HUDEP-2 (cell line): ENCODE measurements around the gene DENND4B.
"Not testable (repeated sequence)": the region's sequence is repeated elsewhere in the genome, so short reads cannot be mapped to it uniquely, and the experiment has no call there.

Source experiments
- DNase-seq, 76 experiments: peaks; one replicate each; lab custom pipeline; 2025; ENCODE audit not compliant: unreplicated experiment in 76 of 76; lab: John Stamatoyannopoulos, UW

The DENND4B gene, protein sequence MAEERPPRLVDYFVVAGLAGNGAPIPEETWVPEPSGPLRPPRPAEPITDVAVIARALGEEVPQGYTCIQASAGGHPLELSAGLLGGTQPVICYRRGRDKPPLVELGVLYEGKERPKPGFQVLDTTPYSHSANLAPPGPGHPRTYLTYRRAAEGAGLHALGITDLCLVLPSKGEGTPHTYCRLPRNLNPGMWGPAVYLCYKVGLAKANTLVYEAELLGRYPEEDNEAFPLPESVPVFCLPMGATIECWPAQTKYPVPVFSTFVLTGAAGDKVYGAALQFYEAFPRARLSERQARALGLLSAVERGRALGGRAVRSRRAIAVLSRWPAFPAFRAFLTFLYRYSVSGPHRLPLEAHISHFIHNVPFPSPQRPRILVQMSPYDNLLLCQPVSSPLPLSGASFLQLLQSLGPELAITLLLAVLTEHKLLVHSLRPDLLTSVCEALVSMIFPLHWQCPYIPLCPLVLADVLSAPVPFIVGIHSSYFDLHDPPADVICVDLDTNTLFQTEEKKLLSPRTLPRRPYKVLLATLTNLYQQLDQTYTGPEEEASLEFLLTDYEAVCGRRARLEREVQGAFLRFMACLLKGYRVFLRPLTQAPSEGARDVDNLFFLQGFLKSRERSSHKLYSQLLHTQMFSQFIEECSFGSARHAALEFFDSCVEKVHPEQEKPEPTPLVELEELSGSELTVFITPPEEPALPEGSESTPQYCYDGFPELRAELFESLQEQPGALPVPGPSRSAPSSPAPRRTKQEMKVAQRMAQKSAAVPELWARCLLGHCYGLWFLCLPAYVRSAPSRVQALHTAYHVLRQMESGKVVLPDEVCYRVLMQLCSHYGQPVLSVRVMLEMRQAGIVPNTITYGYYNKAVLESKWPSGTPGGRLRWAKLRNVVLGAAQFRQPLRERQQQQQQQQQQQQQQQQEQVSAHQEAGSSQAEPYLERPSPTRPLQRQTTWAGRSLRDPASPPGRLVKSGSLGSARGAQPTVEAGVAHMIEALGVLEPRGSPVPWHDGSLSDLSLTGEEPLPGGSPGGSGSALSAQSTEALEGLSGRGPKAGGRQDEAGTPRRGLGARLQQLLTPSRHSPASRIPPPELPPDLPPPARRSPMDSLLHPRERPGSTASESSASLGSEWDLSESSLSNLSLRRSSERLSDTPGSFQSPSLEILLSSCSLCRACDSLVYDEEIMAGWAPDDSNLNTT (N-terminal part only)

DNA sequence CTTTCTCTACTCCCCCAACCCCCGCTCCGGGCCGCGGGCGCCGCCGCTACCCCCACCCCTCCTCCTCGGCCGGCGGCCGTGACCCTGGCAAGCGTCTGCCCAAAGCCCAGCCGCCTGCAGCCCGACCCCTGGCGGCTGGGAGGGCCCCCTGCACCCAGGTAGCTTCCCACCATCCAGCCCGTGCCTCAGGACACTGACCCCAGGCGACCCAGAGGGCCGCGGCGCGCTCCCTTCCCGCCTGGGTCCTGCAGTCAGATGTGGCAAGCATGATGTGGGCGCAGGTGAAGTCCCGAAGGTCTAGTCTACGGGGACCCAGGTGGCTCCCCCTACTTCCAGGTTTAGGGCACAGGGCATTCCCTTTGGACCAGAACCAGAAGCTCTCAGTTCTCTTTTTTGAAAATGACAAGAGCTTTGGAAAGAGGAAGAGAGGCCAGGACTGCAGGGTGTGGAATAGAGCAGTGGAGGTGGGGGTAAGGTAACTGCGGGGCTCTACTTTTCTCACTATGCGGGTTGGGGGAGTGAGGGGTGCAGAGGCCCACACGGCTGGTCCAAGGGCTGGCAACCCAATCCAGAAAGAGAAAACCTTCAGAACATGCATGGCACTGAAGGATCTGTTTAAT, at the start of gene DENND4B:
DENND4B (minus strand) TSS at position 97 of the 620 bp plus-strand sequence. CDS start 2,344 bp downstream, outside the sequence.
- peak in 69 of 76 experiments; percentile 9 to 81 (median 61) for DNase-seq

DNA sequence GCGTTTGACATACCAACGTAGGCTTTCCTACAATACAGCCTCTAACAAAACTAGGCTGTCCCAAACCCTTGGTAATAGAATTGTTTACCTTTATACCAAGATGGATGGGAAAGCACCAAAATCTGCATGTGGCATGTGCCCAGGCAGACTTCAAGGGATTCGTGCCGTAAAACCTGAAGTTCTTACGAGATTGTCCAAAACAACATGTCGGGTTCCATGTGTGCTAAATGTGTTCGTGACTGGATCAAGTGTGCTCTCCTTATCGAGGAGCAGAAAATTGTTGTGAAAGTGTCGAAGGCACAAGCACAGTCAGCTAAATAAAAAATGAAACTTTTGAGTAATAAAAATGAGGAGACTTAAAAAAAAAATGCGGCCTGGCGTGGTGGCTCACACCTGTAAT, 49.1 kb upstream of the DENND4B start:
- no peak for DNase-seq

- no peak for DNase-seq
Observed at GRCh38 chr1:153995202-153995601, 48.7 kb upstream of the DENND4B start.

DNA sequence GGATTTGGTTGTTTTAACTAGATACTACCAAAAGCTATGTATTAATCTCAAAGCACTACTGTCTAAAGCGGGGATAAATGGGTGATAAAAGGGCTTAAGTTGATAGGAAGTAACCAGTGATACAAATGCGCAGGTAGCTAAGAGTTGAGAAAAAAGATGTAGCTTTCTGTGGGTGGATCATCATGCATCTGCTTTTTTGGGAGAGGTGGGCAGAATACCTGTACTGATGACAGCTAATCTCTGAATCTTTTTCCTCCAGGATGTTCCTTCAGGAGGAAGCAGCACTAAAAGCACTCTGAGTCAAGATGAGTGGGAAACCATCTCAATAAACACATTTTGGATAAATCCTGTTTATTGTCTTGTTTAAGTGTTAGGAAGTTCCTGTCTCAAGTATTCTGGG, 45.3 kb upstream of the DENND4B start:
- no peak for DNase-seq

DNA sequence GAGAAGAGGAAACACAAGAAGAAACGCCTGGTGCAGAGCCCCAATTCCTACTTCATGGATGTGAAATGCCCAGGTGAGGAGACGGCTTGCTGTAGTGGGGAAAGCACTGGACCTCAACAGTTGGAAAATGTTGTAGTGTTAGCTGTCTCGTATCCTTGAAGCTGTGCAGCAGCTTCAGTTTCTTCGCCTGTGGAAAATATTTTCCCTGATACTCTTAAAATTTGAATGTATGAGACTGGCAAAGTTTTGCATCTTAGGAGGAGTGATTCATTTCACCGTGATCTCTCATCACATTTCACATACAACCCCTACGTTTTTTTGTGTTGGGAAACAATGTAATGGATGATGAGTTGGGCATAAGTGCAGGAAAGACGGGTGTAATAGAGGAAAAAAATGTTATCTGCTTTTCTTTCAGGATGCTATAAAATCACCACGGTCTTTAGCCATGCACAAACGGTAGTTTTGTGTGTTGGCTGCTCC, 44.7 kb upstream of the DENND4B start:
- no peak for DNase-seq

- peak in 75 of 76 experiments; percentile 18 to 95 (median 86) for DNase-seq
Observed at GRCh38 chr1:153990468-153991150, 44.1 kb upstream of the DENND4B start, which contains the start of gene RPS27. Gene RPS27, plus strand, starts transcription at chr1:153990762. Its CDS starts 35 bp downstream, at chr1:153990797.

DNA sequence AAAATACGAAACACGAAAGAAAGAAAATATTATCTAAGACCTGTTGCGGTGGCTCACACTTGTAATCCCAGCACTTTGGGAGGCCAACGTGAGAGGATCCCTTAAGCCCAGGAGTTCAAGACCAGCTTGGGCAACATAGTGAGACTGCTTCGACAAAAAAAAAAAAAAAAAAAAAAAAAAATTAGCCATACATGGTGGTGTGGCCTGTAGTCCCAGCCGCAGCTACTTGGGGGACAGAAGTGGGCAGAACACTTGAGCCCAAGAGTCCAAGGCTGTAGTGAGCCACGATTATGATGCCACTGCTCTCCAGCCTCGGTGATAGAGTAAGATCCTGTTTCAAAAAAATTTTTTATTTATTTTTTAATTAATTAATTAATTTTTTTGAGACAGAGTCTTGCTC, 41.1 kb upstream of the DENND4B start:
- DNase-seq: no peak

DNA sequence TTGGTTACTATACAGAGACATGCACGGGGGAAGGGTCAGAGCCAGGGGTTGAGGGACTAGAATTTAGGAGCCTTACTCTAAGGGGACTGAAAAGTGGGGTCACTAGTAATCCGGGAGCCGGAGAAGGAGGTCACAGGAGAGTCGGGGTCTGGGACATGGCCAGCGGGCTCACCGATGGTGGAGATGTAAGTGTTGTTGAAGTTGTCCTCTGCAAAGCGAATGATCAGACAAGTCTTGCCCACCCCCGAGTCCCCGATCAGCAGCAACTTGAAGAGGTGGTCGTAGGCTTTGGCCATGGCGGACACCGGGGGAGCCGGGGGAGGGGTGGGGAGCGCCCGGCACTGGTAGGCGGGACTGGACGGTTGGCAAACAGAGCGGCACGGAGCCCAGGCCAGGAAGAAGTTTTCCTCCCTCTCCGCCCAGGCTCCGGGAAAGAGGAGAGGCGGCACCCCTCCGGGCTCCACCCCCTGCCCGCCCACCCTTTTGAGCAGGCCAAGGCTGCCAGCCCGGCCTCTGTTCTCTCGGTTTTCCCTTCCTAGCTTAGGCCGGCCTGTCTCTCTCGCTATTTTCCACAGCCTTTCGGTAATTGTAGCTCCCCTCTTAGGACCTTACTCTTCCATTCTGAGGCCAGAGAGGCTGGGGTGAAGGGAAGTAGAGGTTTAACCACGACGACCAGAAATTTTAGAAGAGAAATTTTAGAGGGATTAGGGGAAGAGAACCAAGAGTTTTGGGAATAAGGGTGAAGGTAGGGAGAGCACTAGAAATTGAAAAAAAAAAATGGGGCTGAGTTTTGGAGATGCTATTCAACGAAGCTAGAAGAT, 39.6 kb upstream of the DENND4B start, which contains the start of gene RAB13:
RAB13 (minus strand) TSS at position 399 of the 821 bp plus-strand sequence; CDS start at position 296, 103 bp downstream.
- DNase-seq: peak in 69 of 76 experiments; percentile 12 to 81 (median 60)

GRCh38 chr1:153985341-153985912, 38.9 kb upstream of the DENND4B start:
- DNase-seq: peak in 1 of 76 experiments; percentile 21

DNA sequence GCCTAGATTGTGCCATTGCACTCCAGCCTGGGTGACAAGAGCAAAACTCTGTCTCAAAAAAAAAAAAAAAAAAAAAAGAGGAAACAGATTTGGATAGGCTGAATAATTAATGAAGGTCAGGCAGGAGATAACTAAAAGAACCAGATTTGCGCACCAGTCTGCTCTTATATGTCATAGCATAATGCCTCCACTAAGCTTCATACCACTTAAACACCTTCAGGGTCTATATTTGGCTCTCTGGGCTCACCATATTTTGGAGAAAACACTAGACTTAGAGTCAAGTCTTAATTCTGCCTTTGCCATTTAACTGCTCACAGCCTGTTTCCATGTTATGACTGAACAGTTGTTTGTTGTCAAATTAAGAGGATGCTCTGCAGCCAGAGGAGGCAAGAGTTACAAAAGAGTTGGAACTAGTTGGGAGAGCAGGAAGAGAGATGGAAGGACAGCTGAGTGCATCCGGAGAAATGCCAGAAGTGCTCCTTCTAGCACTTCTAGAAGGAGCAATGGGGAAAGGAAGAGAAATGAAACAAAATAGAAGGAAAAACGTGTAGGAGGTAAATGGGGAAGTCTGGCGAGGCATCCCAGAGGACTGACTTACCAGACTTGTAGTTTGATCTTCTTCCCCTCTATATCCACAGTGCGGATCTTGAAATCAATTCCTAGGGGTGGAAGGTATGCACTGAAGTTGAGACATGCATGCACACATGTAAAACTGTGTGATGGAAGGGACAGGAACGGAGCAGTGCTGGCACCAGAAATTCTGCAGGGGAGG, 37.8 kb upstream of the DENND4B start:
- DNase-seq: no peak

DNA sequence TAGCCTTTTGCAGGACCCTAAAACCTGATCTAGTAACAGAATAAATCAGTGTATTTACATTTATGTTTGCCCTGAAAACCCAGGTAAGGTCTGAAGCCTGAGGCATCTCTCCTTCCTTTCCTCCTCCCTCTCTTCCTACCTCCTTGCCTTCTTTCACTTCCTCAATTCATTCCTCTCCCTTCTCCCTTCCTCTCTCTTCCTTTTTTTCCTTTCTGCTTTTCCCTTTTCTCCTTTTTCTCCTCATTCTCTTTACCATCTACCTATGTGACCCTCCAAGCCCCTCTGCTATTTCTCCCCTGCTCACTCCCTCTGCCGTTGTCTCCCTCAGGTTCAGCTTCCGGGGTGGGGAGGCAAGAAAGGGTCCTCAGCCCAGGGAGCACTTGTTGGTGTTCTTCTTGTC, 35.2 kb upstream of the DENND4B start:
- DNase-seq: not testable (repeated sequence)

- DNase-seq: not testable (repeated sequence)
Observed at GRCh38 chr1:153979091-153979490, 32.6 kb upstream of the DENND4B start.

GRCh38 chr1:153978274-153978909, 31.9 kb upstream of the DENND4B start:
- DNase-seq: peak in 2 of 76 experiments; percentile 31 to 34

- DNase-seq: peak in 70 of 76 experiments; percentile 26 to 83 (median 66)
Observed at GRCh38 chr1:153977250-153978240, 31.0 kb upstream of the DENND4B start, which contains the start of gene JTB. Gene JTB, minus strand, starts transcription at chr1:153977674. Its CDS starts 422 bp downstream, at chr1:153977252.

DNA sequence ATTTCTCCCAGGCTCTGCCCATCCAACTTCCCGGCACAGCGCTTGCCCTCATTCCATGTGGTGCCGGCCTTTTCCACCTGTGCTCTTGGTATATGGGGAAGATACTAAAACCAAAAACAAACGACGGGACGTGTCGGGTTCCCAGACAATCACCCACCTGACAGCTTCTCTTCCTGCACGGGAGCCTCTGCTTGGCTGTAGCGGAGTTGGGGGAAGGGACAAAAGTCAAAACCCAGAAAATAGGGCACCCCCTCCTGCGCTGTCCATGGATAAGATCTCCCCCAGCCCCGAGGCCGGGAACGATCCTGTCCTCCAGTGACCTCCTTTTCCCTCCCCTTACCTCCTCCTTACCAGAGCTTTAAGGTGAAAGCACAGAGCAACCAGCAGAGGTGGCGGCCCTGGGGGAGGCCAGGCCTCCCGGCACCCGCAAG, 30.3 kb upstream of the DENND4B start:
- DNase-seq: peak in 9 of 76 experiments; percentile 12 to 55 (median 25)
